Activated CD4-positive, alpha-beta T cell treated with anti-CD3 and anti-CD28 coated beads, Interleukin-2, Interleukin-4, amounts not matched to agents 100 ng/mL and 50 ng/mL, durations not matched to agents 16 hours and 8 hours (primary cell): ENCODE measurements around the gene PDC.

Experiments used
- DNase-seq: peaks from one replicate; pipeline ENCODE4 v3.0.0-alpha.2; 2020; ENCODE audit warnings: low spot score

Gene PDC

DNA sequence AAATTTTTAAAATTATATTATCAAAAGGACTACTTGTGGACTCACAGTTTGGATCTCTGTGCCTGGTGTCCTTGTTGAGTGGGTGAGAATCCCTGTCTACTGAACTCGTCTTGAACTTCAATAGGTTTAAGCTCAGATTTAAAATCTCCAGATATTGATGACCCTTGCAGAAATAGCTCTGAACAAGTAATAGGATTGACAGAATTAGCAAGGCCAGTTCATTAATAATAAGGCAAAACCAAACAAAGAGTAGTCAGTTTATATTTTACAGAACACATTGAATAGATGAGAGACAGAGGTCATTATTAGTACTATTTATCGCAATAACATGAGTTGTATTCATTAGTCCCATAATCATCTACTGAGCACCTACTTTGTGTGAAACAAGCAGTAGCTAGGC, at the start of gene PDC:
Gene PDC (minus strand): TSS at position 101 of the 400 bp plus-strand sequence. CDS start 11,655 bp downstream, outside the sequence.
- no peak for DNase-seq

DNA sequence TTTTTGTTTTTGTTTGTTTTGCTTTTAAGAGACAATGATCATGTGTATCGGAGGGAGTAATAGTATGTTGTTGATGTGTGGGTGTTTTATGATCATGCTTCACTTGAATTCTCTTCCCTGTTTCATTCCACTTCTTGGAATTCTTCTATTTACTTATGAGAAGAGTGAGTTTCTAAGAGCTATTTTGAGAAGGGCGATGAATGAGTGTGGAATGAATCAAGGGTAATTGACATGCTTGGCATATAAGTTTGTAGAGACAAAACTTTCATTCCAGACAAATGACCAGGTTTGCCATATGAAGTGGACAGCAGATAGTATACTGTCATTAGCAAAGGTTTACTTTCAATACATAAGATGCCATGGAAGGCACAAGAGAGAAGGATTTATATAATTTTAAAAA, 42.3 kb upstream of the PDC start:
- no peak for DNase-seq

DNA sequence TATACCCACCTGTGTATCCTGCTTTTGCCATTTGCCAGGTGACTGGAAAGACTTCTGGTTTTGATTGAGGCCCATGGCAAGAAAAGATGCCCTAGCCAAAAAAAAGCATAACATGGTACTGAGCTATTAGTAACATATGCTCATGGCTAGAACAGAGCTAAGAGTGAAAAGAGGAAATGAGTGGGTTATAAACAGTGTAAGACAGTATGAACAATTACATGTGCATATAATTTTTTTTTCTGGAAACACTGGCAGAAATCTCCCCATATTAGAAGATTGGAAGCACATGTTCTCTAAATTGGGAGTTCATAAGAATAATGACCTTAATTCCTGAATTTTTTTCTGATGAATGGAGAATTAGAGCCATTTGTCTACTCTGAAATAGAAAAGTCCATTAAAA, 41.2 kb upstream of the PDC start:
- no peak for DNase-seq

DNA sequence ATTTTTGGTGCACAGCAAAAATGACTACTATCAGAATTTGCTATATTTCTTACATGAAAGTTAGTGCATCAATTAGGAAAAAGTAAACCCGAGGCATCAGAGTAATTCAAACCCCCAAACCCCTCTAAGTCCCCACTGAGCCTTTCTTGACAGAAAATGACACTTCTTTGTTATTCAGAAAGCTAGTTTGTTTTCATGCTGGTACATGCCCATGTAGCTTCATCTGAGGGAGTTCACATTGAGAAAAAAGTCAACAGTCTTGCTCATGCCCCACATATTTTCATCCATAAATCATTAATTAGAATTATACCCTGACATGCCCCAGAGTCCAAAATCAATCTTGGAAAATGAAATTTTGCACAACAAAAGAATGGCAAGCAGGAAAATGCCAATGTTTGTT, 39.9 kb upstream of the PDC start:
- DNase-seq, result no peak

DNA sequence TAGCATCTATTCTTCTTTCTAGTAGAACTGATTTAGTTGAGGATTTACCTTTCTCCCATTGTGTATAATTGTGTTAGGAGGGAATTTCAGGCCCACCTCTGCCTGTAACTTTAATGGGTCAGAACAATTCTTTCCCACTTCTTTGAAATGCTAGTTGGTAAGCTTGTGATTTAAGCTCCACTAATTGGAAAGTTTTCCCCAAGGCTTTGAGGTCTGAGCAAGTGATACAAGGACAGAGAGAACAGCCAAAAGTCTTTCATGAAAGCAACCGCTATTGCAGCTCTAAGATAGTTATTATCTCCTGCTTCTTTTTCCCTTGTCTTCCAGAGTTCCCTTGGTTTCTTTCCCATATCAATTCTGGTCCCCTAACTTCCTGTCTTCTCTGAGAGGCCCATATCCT, 38.7 kb upstream of the PDC start:
- DNase-seq, result no peak

DNA sequence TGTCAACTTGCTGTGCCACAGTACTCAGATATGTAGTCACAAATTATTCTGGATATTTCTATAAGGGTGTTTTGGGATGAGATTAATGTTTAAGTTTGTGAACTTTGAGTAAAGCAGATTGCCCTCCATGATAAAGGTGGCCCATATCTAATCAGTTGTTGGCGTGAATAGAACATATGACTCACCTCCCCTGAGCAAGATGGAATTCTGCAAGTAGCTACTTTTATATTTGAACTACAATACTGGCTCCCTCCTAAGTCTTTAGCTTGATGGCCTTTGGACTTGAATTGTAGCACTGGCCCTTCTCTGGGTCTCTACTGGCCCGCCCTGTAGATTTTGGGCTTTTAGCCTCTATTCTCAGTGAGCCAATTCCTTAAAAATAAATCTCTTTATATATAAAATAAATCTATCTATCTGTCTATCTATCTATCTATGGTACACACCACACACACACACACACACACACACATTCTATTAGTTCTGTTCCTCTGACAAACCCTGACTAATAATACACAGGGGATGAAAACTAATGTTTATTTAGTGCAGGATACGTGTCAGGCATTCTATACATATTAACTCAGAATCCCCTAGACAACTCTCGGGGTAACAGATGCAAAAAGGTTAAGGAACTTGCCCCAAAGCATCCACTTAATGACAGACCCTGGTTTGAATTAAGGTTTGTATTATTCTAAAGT, 37.9 kb upstream of the PDC start:
- no peak for DNase-seq

DNA sequence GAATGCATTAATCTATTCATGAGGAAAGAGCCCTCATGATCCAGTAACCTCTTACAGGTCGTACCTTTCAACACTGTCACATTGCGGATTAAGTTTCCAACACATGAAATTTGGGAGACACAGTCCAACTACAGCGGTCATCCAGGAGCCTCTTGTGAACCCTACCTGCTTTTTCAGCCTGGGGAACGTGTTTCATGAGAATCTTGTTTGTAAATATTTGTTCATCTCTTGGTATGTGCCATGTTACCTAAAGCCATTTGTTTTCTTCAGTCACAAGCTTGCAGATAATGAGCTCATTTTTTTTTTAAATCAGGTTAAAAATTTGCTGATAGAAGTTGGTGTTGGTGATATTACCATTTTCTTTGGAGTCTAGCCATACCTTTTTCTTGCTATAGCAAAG, 37.2 kb upstream of the PDC start:
- DNase-seq, result no peak

DNA sequence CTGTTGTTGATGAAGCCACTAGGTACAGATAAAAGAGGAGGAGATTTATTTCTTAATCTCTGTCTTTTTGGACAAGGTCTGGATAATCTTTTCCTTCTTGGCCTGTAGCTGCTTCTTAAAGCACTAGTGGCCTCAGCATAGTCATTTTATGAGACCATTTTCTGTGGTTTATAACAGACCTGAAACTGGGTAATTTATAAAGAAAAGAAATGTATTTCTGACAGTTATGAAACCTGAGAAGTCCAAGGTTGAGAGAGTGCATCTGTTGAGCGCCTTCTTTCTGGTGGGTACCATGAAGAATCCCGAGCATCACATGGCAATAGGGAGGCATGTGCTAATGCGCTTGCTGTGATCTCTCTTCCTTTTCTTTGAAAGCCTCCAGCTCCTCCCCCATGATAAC, 36.7 kb upstream of the PDC start:
- no peak for DNase-seq

DNA sequence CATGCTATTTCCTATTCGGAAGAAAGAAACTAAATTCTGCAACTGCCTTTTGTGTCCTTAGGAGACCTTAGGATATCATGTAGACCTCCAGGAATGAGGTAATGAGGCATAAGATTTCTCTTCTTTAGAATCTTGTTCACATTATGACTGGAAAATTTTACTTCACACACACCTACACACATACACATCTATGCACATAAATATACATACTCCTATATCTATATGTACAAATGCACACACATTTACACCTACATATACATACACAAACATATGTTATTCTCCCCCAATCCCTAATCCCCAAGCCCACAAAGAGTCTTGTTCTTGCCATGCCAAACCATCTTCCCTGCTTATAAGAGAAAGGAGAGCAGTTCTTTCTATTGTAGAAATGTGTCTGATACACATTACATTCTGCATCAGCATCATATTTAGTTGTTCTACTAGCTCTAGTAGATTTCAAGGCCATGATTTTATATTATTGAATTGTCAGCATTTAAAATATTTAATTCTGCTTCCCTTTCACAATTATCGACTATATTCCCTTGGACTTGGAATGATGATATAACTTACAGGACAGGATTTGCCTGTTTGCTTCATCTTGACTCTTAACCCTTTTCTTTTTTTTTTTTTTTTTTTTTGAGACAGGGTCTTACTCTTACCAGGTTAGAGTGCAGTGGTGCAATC, 35.4 kb upstream of the PDC start:
- no peak for DNase-seq

DNA sequence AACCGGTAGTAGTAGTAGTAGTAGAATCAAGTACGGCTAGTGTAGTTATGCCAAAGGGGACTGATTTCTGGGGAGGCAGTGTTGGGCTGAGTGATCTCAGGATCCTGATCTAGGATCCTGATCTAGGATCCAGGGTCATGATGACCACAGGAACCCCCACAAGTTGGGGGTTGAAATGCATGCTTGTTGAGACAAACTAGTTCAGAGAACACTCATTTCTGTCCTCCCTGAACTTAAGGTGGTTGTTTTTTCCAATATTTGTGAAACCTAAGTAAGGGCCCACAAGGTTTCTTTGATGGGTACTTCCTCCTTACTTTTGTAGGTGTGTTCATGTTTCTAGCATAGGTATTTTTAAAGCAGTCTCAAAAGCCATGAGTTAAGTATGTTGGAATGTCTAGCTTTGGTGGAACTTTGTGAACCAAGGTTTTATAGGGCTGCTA, 33.9 kb upstream of the PDC start:
- no peak for DNase-seq

DNA sequence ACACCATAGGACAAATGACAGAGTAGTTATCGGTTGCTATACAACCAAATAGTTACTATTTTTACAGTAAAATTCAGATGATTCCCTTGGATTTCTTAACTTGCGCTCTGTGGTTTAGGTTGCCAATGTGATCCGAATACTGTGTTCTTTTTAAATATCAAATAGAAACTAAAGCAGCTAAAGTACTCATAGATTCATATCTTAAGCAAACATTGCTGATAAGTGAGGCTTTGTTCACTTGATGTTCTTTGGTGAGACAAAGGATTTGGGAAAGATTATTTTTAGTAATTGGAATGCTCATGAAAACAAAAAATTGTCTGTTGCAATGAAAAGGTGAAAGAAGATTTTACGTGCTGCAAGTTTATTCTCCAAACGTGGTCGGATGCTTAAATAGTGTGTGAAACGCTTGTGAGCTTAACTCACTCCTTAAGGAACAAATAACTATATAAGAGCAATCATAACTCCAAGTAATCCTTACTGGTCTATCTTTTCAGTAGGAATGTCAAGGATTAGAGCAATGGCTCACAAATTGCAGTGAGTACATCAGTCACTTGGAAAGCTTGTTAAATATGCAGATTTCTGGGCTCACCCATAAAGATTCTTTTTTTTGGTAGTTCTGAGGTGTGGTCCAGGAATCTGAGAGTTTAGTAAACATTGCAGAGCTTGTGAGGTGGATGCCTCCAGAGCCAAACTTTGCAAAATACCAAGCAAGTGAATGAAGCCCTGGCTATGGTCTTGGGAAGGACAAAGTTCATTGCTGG, 31.8 kb upstream of the PDC start:
- DNase-seq, result no peak

DNA sequence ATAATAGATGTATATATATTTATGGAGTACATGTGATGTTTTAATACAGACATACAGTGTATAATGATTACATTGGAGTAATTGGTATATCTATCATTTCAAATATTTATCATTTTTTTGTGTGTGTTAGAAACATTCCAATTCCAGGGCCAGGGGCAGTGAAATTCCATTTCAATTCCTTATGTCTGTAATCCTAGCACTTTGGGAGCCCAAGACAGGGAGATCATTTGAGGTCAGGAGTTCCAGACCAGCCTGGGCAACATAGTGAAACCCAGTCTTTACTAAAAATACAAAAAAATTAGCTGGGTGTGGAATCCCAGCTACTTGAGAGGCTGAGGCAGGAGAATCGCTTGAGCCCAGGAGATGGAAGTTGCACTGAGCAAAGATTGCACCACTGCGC, 30.4 kb upstream of the PDC start:
- no peak for DNase-seq

DNA sequence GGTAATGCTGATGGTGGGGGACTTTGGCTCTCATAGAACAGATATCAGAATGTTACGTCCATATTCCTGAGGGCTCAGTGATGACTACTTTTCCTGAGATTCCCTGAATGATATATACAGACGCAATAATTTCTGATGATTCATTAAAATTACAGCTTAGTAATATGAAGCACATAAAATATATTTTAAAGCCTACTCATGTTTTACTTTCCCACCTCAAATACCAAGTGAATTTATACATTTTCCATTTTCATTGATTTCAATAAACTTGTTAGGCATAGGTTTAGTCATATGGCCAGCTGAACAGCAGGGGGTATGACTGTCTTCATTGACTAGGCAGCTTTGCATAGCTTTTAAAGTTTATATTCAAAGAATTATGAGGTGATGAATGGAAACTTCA, 26.2 kb upstream of the PDC start:
- no peak for DNase-seq

DNA sequence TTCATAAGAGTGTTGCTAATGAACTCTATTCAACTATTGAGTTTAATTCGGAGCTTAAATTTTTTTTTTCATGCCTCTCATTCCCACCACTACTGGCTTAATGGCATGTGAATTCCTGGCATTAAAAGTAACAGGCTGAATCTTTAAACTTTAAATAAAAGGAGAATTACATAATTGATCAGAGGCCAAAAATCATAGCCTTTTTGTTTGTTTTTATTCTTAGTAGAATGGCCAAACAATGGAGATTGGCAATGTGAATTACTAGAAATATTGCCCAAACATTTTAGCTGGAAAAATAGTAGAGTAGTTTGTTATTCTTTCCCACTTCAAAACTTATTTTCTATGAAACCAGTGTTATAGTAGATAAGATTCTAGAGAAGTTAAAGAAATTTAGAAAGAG, 25.1 kb upstream of the PDC start:
- DNase-seq, result no peak

DNA sequence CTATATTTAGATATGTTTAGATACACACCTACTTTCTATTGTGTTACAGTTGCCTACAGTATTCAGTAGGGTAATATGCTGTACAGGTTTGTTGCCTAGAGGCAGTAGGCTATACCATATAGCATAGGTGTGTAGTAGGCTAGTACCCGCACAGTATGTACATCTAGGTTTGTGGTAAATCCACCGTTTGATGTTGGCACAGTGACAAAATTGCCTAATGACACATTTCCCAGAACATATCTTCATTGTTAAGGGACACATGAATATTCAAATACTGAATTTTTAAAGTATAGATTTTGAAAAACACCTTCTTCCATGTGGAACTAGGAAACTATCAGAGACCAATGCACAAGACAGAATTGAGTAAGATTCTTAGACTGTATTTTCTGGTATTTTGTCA, 22.6 kb upstream of the PDC start:
- no peak for DNase-seq

DNA sequence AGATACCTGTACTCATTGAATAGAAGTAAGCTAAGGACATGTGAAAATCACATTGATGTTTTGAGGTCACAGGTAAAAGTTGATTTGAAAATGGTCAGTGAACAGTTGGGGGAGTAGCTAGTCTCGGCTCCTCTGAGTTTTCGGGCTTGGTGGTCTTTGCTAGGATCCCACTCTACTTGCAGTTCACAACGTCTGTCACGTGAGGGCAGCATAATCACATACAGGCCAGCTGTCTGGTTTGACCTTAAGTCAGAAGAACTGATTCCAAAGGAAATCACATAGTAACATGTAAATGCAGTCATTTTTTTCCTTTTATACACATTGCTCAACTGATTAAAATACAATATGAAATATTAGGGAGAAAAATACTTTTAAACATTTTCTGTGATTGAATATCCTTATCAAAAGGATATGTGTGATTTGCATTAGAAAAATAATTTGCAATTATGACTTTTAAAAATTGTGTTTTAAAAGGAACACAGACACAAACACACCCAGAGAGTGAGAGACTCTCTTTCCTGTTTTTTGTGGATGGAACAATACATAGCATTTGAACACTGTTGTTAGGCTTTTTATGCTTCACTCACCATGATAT, 21.8 kb upstream of the PDC start:
- DNase-seq, result peak; percentile 52

DNA sequence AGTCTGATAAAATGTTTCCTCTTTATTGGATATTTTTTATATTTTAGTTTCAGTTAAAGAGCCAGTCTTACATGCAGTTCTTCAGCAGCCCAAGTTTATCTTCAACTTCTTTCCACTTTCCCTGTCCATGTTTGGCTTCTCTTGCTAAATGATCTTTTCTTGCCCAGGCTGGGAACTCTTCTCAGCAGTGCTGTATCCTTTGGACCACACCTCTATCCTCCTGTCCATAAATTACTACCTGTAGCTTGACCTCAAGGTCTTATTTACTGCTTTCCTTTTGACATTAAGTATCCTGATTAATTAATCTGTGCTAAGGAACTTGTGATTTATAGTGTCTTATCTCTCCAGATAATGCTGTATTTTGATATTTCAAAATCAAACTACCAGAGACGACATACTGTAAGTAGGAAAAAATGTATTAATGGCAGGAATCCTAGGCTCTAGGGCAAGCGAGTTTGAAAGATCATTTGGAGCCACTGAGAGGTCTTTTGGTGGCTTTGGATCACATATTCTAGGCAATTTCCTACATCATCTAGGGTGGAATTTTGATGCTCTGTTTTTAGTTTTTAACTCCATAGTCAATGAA, 20.5 kb upstream of the PDC start:
- DNase-seq, result no peak

DNA sequence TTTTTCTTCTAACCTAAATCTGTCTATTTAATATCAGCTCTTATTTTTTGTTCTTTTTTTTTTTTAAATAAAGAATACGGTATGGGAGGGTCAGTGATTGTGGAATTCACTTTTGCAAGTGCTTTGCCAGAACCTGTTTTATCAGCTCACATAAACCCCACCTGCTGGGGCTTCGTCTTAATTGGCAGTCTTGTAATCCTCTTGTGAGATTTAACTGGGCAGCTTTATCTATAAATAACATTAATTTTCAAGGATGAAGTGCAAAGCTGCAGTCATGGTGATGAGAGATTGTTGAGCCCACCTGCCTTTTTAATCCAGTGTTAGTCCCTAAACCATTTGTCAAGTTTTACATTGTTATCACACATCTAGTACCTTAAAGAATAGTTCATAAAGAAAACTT, 18.2 kb upstream of the PDC start:
- no peak for DNase-seq

DNA sequence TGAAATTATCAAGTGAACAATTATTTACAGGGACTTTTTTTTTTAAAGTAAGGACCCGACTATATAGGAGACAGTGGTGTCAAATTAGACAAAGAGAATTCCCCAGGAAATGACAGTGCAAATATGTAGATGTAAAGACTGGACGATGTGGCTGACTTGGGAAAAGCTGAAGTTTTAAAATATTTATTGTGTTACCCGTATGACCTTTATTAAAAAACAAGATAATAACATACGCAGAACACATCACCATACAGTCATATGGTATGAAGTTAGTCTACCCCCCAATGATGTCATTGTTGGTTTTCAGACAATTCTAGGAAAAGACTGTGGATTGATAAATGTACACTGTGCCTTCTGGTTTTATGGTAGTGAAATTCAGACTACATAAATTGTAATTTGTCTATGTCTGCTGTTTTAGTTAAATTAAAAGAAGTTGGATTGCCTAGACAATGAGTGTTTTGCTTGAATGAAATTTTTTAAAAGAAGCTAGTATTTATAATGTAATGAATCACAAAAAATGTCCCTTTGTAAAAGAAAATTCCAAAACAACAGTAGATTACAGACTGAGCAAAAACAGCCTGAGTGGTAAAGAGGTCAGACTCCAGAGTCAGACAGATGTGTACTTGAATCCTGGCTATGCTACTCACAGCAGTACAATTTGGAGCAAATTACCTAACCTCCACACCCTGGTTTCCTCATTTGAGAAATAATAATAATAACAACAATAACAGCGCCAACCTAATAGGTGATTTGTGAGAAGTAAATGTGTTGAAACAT, 15.5 kb upstream of the PDC start:
- DNase-seq, result no peak

DNA sequence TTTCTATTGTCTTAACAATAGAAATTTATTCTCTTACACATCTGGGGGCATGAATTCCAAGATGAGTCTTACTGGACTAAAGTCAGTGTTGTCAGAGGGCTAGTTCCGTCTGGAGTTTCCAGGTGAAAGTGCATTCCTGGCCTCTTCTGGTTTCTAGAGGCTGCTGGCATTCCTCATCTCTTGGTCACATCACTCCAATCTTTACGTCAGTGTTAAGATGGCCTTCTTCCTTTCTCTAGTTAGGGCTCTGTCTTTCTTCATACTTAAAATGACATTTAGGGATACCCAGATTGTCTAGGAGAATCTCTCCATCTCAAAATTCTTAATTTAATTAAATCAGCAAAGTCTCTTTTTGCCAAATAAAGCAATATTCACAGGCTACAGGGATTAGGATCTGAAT, 13.3 kb upstream of the PDC start:
- no peak for DNase-seq

DNA sequence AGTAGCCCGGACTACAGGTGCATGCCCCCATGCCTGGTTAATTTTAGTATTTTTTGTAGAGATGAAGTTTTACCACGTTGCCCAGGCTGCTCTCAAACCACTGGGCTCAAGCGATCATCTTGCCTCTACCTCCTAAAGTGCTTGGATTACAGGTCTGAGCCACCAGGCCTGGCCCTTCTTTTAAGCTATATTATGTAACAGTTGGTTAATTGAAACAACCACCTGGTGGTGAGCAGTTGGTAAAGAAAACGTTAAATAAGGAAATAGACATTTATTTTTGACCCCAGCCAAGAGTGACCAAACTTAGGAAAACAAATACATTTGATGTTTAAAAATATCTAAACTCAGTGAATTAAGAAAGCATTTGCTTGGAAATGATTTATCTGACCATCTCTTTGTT, 12.1 kb upstream of the PDC start:
- DNase-seq, result no peak

DNA sequence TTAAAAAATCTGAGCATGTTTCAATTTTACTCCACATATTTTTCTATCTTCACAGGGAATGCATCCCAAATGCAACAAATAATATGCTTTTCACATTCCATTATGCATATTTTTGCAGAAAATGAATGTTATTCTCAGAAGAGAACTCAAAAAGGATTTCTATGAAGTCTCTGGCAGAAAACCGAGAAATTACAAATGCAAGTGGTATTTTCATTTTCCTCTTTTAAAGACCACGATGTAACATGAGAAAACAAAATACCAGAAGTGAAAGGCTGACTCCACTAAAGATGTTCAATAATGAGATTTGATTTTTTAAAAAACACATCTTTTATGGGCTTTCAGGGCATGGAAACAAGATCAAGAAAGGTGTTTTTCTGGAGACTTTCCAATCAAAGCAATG, 5.0 kb upstream of the PDC start:
- no peak for DNase-seq
